ENCODE results near the gene ZNF667. TPM values are rescaled to one million over a fixed set of nuclear protein-coding genes. Genes with fewer than 3 reads are reported as not detected.
A peak's percentile ranks its signal among the peaks of the same experiment; 100 is the strongest.

Gene ZNF667
- polyA plus RNA-seq, 2 of the 4 experiments (the other 2 are of a cell fraction), result not detected

DNA sequence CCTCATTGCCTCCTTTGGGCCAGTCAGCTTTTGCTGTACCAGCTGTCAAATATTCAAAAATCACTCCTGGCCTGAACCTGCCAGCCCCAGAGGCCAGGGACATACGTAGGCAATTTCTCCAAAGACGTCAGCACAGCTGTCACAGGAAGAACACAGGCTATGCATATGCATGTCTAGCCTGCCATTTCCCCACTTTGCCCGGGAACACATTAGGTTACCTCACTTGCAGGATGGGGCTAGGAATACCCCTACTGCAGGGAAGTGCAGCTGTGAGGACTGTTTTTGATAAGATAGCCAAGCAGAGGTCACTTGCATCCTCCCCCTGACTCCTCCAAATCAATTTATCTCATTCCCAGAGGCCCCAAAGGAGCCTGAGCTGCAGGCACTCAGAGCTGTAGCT, 2.8 kb downstream of the ZNF667 start:
- peaks cover 74% of the 10 kb centered on the region for H3K9me3 ChIP-seq
- TF ChIP-seq HOXB5 (CRISPR knock-in tag; IDR thresholded peaks at IDR 0.05), result no peak
- no peak for ATAC-seq
- no peak overlapping the region for H3K4me3 ChIP-seq
- H3K4me1 ChIP-seq, result no peaks in the 10 kb centered on the region
- ChIA-PET POLR2A (no interaction called here), CTCF (no interaction called here)
- DNase-seq (ENCODE audit: low read depth in 1 of 2, low spot score in 1 of 2), result no peak
- WGBS (ENCODE audit: missing lambda C conversion rate), result 5% methylated on average over 3 of the region's 3 CpGs
- no peak for FAIRE-seq
- no peak overlapping the region for H3K4me2 ChIP-seq
- no peak overlapping the region for H3K27ac ChIP-seq

DNA sequence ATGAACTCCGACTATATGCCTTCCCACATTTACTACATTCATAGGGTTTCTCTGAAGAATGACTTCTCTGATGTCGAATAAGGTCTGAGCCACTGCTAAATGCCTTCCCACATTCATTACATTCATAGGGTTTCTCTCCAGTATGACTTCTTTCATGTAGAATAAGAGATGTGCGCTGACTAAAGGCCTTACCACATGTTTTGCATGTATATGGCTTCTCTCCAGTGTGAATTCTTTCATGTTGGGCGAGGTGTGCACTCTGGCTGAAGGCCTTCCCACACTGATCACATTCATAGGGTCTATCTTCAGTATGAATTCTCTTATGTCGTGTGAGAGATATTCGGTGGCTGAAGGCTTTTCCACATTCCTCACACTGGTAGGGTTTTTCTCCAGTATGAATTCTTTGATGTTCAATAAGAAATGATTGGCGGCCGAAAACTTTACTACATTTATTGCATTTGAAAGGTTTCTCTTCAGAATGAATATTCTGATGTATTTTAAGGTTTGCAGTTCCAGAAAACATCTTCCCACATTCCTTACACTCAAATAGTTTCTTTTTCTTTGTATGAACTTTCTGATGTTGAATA, 35.8 kb downstream of the ZNF667 start:
- 9% methylated on average over 8 of the region's 8 CpGs for WGBS (ENCODE audit: missing lambda C conversion rate)
- CTCF ChIA-PET, result no interaction called here

DNA sequence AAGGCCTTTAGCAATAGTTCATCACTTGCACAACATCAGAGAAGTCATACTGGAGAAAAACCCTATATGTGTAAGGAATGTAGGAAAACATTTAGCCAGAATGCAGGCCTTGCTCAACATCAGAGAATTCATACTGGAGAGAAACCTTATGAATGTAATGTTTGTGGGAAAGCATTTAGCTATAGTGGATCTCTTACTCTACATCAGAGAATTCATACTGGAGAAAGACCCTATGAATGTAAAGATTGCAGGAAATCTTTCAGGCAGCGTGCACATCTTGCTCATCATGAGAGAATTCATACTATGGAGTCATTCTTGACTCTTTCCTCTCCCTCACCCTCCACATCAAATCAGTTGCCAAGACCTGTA, 53.2 kb downstream of the ZNF667 start:
- Histone ChIP-seq H3K4me2 (no peak overlapping the region), H3K4me1 (no peaks in the 10 kb centered on the region), H3K9me3 (peaks cover 99% of the 10 kb centered on the region), H3K4me3 (no peak overlapping the region), H3K27ac (no peak overlapping the region)
- WGBS (ENCODE audit: missing lambda C conversion rate), result 40% methylated on average over 1 of the region's 1 CpG
- CTCF ChIA-PET, result interaction anchor here (1.8 kb wide), 1 partner anchor 10 kb away, joined by 3 read pairs; no protein-coding TSS in a partner anchor
- no peak for ATAC-seq
- FAIRE-seq, result no peak
- peak in 1 of 2 experiments; percentile 6 for DNase-seq (ENCODE audit: low read depth in 1 of 2, low spot score in 1 of 2)
- POLR2A ChIA-PET, result no interaction called here
- TF ChIP-seq, protein P1, sequence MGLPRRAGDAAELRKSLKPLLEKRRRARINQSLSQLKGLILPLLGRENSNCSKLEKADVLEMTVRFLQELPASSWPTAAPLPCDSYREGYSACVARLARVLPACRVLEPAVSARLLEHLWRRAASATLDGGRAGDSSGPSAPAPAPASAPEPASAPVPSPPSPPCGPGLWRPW (IDR thresholded peaks at IDR 0.05), result peak; percentile 29; the same call in 1 of the 2 replicates
- TF ChIP-seq, protein P2, sequence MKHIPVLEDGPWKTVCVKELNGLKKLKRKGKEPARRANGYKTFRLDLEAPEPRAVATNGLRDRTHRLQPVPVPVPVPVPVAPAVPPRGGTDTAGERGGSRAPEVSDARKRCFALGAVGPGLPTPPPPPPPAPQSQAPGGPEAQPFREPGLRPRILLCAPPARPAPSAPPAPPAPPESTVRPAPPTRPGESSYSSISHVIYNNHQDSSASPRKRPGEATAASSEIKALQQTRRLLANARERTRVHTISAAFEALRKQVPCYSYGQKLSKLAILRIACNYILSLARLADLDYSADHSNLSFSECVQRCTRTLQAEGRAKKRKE (CRISPR knock-in tag; IDR thresholded peaks at IDR 0.05; ENCODE audit: low read depth), result no peak
- TF ChIP-seq POLR2A (IDR thresholded peaks at IDR 0.05; ENCODE audit: low read length) (no peak), SMC3 (IDR thresholded peaks at IDR 0.05) (no peak), FOSL2 (IDR thresholded peaks at IDR 0.05) (no peak), FOSL2 (CRISPR knock-in tag; IDR thresholded peaks at IDR 0.05) (no peak), JUNB (IDR thresholded peaks at IDR 0.05) (no peak), KDM5A (IDR thresholded peaks at IDR 0.05) (no peak), HDAC2 (IDR thresholded peaks at IDR 0.05) (no peak), GATA3 (IDR thresholded peaks at IDR 0.05; ENCODE audit: borderline replicate concordance) (peak; percentile 45; the same call in 1 of the 2 replicates), FOXS1 (CRISPR knock-in tag; IDR thresholded peaks at IDR 0.05) (no peak), NPAS2 (CRISPR knock-in tag; IDR thresholded peaks at IDR 0.05; ENCODE audit: borderline replicate concordance) (no peak), HEYL (CRISPR knock-in tag; IDR thresholded peaks at IDR 0.05) (no peak)
- TF ChIP-seq, protein P3, sequence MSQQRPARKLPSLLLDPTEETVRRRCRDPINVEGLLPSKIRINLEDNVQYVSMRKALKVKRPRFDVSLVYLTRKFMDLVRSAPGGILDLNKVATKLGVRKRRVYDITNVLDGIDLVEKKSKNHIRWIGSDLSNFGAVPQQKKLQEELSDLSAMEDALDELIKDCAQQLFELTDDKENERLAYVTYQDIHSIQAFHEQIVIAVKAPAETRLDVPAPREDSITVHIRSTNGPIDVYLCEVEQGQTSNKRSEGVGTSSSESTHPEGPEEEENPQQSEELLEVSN (IDR thresholded peaks at IDR 0.05; ENCODE audit: borderline replicate concordance, low read depth), result no peak
- TF ChIP-seq, protein P4, sequence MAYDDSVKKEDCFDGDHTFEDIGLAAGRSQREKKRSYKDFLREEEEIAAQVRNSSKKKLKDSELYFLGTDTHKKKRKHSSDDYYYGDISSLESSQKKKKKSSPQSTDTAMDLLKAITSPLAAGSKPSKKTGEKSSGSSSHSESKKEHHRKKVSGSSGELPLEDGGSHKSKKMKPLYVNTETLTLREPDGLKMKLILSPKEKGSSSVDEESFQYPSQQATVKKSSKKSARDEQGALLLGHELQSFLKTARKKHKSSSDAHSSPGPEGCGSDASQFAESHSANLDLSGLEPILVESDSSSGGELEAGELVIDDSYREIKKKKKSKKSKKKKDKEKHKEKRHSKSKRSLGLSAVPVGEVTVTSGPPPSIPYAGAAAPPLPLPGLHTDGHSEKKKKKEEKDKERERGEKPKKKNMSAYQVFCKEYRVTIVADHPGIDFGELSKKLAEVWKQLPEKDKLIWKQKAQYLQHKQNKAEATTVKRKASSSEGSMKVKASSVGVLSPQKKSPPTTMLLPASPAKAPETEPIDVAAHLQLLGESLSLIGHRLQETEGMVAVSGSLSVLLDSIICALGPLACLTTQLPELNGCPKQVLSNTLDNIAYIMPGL (CRISPR knock-in tag; IDR thresholded peaks at IDR 0.05; ENCODE audit: borderline replicate concordance), result no peak
- TF ChIP-seq, protein P5, sequence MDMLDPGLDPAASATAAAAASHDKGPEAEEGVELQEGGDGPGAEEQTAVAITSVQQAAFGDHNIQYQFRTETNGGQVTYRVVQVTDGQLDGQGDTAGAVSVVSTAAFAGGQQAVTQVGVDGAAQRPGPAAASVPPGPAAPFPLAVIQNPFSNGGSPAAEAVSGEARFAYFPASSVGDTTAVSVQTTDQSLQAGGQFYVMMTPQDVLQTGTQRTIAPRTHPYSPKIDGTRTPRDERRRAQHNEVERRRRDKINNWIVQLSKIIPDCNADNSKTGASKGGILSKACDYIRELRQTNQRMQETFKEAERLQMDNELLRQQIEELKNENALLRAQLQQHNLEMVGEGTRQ (IDR thresholded peaks at IDR 0.05), result no peak
- TF ChIP-seq, protein P6, sequence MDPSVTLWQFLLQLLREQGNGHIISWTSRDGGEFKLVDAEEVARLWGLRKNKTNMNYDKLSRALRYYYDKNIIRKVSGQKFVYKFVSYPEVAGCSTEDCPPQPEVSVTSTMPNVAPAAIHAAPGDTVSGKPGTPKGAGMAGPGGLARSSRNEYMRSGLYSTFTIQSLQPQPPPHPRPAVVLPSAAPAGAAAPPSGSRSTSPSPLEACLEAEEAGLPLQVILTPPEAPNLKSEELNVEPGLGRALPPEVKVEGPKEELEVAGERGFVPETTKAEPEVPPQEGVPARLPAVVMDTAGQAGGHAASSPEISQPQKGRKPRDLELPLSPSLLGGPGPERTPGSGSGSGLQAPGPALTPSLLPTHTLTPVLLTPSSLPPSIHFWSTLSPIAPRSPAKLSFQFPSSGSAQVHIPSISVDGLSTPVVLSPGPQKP (IDR thresholded peaks at IDR 0.05; ENCODE audit: low read depth, low read length), result no peak

More for the DNA sequence above, 35.8 kb downstream of the ZNF667 start:
- H3K4me1 ChIP-seq, result no peaks in the 10 kb centered on the region
- H3K27ac ChIP-seq, result no peak overlapping the region
- H3K4me2 ChIP-seq, result no peak overlapping the region
- FAIRE-seq (no peak), DNase-seq (ENCODE audit: low read depth in 1 of 2, low spot score in 1 of 2) (no peak), ATAC-seq (no peak)
- no peak overlapping the region for H3K4me3 ChIP-seq
- POLR2A ChIA-PET, result no interaction called here
- TF ChIP-seq JUN (IDR thresholded peaks at IDR 0.05), result no peak
- TF ChIP-seq RARB (CRISPR knock-in tag; IDR thresholded peaks at IDR 0.05), result no peak
- TF ChIP-seq RNF2 (IDR thresholded peaks at IDR 0.05; ENCODE audit: borderline replicate concordance, low read depth), result no peak
- TF ChIP-seq NR3C1 (IDR thresholded peaks at IDR 0.05), result no peak
- no peak for TF ChIP-seq RFX5 (IDR thresholded peaks at IDR 0.05)
- no peak for TF ChIP-seq POLR2AphosphoS2 (conservative IDR thresholded peaks at IDR 0.05; ENCODE audit: low read length)
- no peak for TF ChIP-seq RAD21 (conservative IDR thresholded peaks at IDR 0.05 in 1 of 2, IDR thresholded peaks at IDR 0.05 in 1 of 2)
- TF ChIP-seq ZFP36 (IDR thresholded peaks at IDR 0.05; ENCODE audit: borderline replicate concordance, partially characterized antibody), result no peak
- TF ChIP-seq TFCP2L1 (CRISPR knock-in tag; IDR thresholded peaks at IDR 0.05), result no peak
- TF ChIP-seq, protein P5 (IDR thresholded peaks at IDR 0.05), result no peak
- TF ChIP-seq, protein P7, sequence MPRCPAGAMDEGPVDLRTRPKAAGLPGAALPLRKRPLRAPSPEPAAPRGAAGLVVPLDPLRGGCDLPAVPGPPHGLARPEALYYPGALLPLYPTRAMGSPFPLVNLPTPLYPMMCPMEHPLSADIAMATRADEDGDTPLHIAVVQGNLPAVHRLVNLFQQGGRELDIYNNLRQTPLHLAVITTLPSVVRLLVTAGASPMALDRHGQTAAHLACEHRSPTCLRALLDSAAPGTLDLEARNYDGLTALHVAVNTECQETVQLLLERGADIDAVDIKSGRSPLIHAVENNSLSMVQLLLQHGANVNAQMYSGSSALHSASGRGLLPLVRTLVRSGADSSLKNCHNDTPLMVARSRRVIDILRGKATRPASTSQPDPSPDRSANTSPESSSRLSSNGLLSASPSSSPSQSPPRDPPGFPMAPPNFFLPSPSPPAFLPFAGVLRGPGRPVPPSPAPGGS (IDR thresholded peaks at IDR 0.05), result no peak
- TF ChIP-seq BHLHE40 (IDR thresholded peaks at IDR 0.05; ENCODE audit: low read depth, low read length), result no peak
- TF ChIP-seq, protein P8, sequence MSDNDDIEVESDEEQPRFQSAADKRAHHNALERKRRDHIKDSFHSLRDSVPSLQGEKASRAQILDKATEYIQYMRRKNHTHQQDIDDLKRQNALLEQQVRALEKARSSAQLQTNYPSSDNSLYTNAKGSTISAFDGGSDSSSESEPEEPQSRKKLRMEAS (IDR thresholded peaks at IDR 0.05), result no peak
- TF ChIP-seq, protein P3 (IDR thresholded peaks at IDR 0.05; ENCODE audit: borderline replicate concordance, low read depth), result no peak
- peaks cover 81% of the 10 kb centered on the region for H3K9me3 ChIP-seq
